HG02970 (cell line): ENCODE measurements around the gene PLAU.
"Not testable (repeated sequence)": the region's sequence is repeated elsewhere in the genome, so short reads cannot be mapped to it uniquely, and the experiment has no call there.

ENCODE experiments used
- ATAC-seq: cut with Tn5 transposase; IDR thresholded peaks from one replicate; pipeline ENCODE4 v1.9.1; 2021; ENCODE audit warnings: mild to moderate bottlenecking, moderate library complexity, moderate number of reproducible peaks; ENCODE audit not compliant: unreplicated experiment, low FRiP score

PLAU gene

GRCh38 chr10:73948947-73949633 lies 38.2 kb downstream of the PLAU start:
- ATAC-seq = no peak

GRCh38 chr10:73950155-73950948 lies 39.4 kb downstream of the PLAU start:
- no peak for ATAC-seq

GRCh38 chr10:73953665-73954064 lies 42.7 kb downstream of the PLAU start:
- no peak for ATAC-seq

- no peak for ATAC-seq
Observed at GRCh38 chr10:73954737-73955136, 43.8 kb downstream of the PLAU start.

- no peak for ATAC-seq
Observed at GRCh38 chr10:73955719-73956118, 44.8 kb downstream of the PLAU start.

- ATAC-seq = peak; percentile 48
Observed at GRCh38 chr10:73956476-73957359, 45.8 kb downstream of the PLAU start.

GRCh38 chr10:73959484-73960243 lies 48.7 kb downstream of the PLAU start:
- ATAC-seq = no peak

- no peak for ATAC-seq
Observed at GRCh38 chr10:73962386-73962785, 51.5 kb downstream of the PLAU start.

- ATAC-seq = not testable (repeated sequence)
Observed at GRCh38 chr10:73963533-73963932, 52.6 kb downstream of the PLAU start.

- no peak for ATAC-seq
Observed at GRCh38 chr10:73964743-73965142, 53.8 kb downstream of the PLAU start.

- ATAC-seq = not testable (repeated sequence)
Observed at GRCh38 chr10:73965267-73965889, 54.4 kb downstream of the PLAU start.

- no peak for ATAC-seq
Observed at GRCh38 chr10:73965890-73966768, 55.2 kb downstream of the PLAU start.

GRCh38 chr10:73967022-73967429 lies 56.1 kb downstream of the PLAU start:
- no peak for ATAC-seq
